ENCODE data around the gene PDE8A. TPM values are rescaled to one million over a fixed set of nuclear protein-coding genes. Genes with fewer than 3 reads are reported as not detected.
A peak's percentile ranks its signal among the peaks of the same experiment; 100 is the strongest.

The PDE8A gene
- total and polyA plus RNA-seq, 12 donors: 10.9 to 46.7 (median 17.4) TPM

DNA sequence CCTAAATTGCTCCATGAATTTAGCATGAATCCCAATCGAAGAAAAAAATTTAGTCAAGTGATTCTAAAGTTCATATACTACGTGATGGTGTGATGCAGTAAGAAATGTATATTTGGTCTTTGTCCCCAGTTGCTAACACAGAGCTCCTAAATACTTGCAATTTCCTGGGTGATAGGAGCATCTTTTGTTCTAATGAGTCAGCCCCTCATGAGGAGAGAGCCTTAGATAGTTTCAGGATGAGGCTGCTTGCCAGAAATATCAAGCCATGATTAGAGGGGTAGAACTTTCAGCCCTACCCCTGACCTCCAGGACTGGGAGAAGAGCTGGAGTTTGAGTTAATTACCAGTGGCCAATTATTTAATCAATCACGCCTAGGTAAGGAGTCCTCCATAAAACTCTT is 170.2 kb downstream of the PDE8A start:
- H3K4me1 ChIP-seq: peaks cover 0 to 5% (median 0%) of the 10 kb centered on the region in 9 donors
- no peak overlapping the region for H3K27ac ChIP-seq
- H3K9me3 ChIP-seq: no peaks in the 10 kb centered on the region
- ATAC-seq (no peak), DNase-seq (no peak)
- TF ChIP-seq, protein P1, sequence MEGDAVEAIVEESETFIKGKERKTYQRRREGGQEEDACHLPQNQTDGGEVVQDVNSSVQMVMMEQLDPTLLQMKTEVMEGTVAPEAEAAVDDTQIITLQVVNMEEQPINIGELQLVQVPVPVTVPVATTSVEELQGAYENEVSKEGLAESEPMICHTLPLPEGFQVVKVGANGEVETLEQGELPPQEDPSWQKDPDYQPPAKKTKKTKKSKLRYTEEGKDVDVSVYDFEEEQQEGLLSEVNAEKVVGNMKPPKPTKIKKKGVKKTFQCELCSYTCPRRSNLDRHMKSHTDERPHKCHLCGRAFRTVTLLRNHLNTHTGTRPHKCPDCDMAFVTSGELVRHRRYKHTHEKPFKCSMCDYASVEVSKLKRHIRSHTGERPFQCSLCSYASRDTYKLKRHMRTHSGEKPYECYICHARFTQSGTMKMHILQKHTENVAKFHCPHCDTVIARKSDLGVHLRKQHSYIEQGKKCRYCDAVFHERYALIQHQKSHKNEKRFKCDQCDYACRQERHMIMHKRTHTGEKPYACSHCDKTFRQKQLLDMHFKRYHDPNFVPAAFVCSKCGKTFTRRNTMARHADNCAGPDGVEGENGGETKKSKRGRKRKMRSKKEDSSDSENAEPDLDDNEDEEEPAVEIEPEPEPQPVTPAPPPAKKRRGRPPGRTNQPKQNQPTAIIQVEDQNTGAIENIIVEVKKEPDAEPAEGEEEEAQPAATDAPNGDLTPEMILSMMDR (IDR thresholded peaks at IDR 0.05): no peak
- WGBS, 2 donors: 93 to 94% methylated on average over 3 of the region's 3 CpGs
- intact Hi-C loops (cut with DNase I): no loop called here
- no peak overlapping the region for H3K4me3 ChIP-seq
- no peaks in the 10 kb centered on the region for H3K36me3 ChIP-seq
- no peaks in the 10 kb centered on the region for H3K27me3 ChIP-seq

DNA sequence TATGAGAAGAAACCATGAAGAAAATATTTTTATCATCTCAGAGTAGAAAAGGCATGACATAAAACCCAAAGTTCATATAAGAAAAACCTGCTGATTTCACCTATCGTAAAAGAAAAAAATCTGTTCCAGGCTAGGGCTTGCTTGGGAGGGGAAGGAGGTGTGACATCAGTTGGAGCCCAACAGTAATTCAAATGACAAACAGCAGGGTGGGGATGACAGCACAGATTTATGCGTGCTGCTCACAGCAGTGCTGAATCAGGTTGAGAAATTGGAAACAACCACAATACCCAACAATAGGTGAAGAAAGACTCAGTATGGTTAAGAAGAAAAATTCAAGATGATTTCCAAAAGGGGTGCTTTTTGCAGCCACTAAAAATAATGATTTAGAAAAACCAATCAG is 172.4 kb downstream of the PDE8A start:
- no peak overlapping the region for H3K27ac ChIP-seq
- H3K9me3 ChIP-seq: no peaks in the 10 kb centered on the region
- WGBS, 2 donors: 64 to 76% methylated on average over 2 of the region's 2 CpGs
- ATAC-seq: no peak
- H3K4me3 ChIP-seq: no peak overlapping the region
- intact Hi-C loops (cut with DNase I): no loop called here
- TF ChIP-seq, protein P1 (IDR thresholded peaks at IDR 0.05): no peak
- peaks cover 0 to 5% (median 0%) of the 10 kb centered on the region in 9 donors for H3K4me1 ChIP-seq
- no peaks in the 10 kb centered on the region for H3K27me3 ChIP-seq
- no peak for DNase-seq
- no peaks in the 10 kb centered on the region for H3K36me3 ChIP-seq

DNA sequence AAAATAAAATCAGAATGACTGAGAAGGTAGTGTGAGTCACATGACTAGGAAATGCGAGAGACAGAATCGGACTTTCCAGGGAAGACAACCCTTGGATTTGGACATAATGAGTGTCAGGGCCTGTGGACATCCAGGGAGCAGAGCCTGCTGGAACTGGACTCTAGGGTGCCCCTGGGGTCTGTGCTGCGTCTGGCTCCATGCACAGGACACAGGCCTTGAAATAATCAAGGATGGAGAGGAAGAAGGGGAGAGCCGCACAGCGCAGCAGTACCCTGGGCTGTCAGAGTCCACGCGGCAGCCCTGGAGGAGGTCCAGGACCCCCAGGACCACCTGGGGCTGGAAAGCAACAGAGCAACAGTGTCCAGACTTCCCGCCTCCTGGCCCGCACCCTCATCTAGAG is 173.7 kb downstream of the PDE8A start:
- H3K9me3 ChIP-seq: no peaks in the 10 kb centered on the region
- WGBS, 2 donors: 53 to 57% methylated on average over 9 of the region's 9 CpGs
- no peaks in the 10 kb centered on the region for H3K36me3 ChIP-seq
- no peak for DNase-seq
- no peaks in the 10 kb centered on the region for H3K27me3 ChIP-seq
- peak in 3 of 8 donors; percentile 19 to 27 (median 26) for ATAC-seq
- intact Hi-C loops (cut with DNase I): no loop called here
- peaks cover 0 to 5% (median 0%) of the 10 kb centered on the region in 9 donors for H3K4me1 ChIP-seq
- peak overlapping the region in 1 of 10 donors; percentile 33 for H3K27ac ChIP-seq
- TF ChIP-seq, protein P1 (IDR thresholded peaks at IDR 0.05): no peak
- no peak overlapping the region for H3K4me3 ChIP-seq

DNA sequence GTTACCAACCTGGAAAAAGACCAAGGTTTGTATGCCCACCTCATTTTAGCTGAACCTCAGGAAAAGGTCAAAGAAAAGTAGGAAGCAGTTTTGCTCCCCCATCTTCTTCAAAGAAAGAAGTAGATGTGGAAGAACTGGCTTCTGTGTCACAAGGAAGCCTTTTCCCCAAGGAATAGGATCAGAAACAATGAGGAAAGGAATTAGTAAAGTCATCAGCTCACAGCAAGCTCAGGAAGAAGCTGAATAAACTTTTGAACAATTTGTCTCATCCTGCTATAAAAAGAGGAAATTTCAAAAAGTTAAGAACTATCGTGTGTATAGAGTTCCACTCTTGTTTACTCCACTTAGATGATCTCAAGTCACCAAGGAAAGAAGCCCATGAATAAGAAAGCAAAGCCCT is 174.2 kb downstream of the PDE8A start:
- H3K9me3 ChIP-seq: no peaks in the 10 kb centered on the region
- TF ChIP-seq, protein P1 (IDR thresholded peaks at IDR 0.05): no peak
- H3K36me3 ChIP-seq: no peaks in the 10 kb centered on the region
- intact Hi-C loops (cut with DNase I): no loop called here
- ATAC-seq (peak in 2 of 8 donors; percentile 53 to 64), DNase-seq (no peak)
- WGBS, 2 donors: 52 to 67% methylated on average over 1 of the region's 1 CpG
- H3K4me3 ChIP-seq: no peak overlapping the region
- peak overlapping the region in 1 of 10 donors; percentile 33 for H3K27ac ChIP-seq
- H3K27me3 ChIP-seq: no peaks in the 10 kb centered on the region
- H3K4me1 ChIP-seq: peaks cover 0 to 5% (median 0%) of the 10 kb centered on the region in 9 donors

Measured in heart right ventricle (tissue), 16 donors.